IPS-18c (cell line): Measurements from ENCODE around the gene NT5M.

Experiments
- H3K4me3 ChIP-seq: 2 replicates; pipeline ENCODE4 v1.7.0; 2013; ENCODE audit warnings: low read depth, mild to moderate bottlenecking, low read length, moderate library complexity; ENCODE audit not compliant: insufficient read depth
- H3K9me3 ChIP-seq: one replicate; pipeline ENCODE4 v1.6.1; 2013; ENCODE audit warnings: mild to moderate bottlenecking, low read length, moderate library complexity; ENCODE audit not compliant: control insufficient read depth, insufficient read depth

Gene NT5M

DNA sequence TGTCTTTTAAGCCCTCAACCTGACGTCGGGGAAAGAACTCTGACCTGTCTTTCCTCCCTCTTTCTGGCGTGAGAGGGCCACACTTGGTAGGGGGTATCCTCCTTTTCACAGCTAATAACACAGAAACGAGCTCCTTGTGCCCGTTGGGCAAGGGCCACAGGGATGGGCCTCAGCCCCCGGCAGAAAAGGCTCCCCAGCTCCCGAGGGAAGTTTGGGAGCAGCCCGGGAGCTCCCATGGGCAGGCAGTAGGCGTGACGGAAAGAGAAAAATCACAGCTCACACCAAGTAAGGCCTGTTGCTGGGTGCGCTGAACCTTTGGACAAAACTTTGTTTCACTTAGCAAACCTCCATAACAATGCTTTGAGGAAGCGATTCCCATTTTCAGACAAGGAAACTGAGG lies 90.8 kb downstream of the NT5M start:
- Histone ChIP-seq H3K4me3 (no peak overlapping the region), H3K9me3 (peaks cover 3% of the 10 kb centered on the region)

- Histone ChIP-seq H3K9me3 (peaks cover 3% of the 10 kb centered on the region), H3K4me3 (no peak overlapping the region)
These were observed 91.3 kb downstream of the NT5M start for GRCh38 chr17:17394494-17394893.

DNA sequence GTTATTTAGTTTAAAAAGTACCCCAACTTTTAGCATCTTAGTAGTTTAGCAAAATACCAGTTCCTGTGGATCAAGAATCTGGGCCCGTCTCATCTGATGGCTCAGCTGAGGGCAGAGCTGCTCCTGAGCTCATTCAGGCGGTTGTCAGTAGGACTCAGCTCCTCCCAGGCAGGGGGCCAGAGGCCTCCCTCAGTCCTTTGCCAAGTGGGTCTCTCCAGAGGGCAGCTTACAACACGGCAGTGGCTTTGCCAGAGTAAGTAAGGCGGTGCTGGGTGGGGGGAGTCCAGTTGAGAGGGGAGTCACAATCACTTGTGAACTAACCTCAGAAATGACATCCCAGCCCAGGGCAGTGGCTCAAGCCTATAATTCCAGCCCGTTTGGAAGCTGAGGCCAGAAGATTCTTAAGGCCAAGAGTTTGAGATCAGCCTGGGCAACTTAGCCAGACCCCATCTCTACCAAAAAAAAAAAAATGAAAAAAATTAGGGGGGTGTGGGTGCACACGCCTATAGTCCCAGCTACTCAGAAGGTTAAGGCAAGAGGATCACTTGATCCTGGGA lies 92.2 kb downstream of the NT5M start:
- no peak overlapping the region for H3K4me3 ChIP-seq
- peaks cover 3% of the 10 kb centered on the region for H3K9me3 ChIP-seq

GRCh38 chr17:17395885-17396284 lies 92.7 kb downstream of the NT5M start:
- no peak overlapping the region for H3K4me3 ChIP-seq
- peaks cover 3% of the 10 kb centered on the region for H3K9me3 ChIP-seq
